GM18499 (cell line): Measurements from ENCODE around the gene CDT1.

ENCODE experiments used
- ATAC-seq: cut with Tn5 transposase; IDR thresholded peaks from one replicate; pipeline ENCODE4 v1.9.1; 2021; ENCODE audit warnings: moderate number of reproducible peaks; ENCODE audit not compliant: insufficient read depth, unreplicated experiment

Gene CDT1

DNA sequence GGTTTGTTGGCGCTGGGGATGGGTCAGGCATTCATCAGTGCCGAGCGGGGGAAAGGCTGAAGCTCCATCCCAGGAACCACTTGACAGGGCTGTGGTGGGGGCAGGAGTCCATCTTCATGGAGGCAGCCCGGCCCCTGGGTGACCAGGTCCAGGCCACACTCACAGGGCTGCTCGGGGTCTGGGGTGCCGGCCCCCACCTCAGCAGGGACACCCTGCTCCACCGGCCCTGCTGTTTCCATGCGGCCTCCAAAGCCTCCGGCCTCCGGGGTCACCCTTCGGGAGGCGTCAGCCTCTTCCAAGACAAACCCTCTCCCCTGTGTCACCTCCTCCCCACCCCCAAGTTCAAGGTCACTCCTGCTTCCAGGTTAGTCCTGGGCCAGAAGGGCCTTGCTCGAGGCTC lies 31.1 kb downstream of the CDT1 start:
- ATAC-seq = no peak

DNA sequence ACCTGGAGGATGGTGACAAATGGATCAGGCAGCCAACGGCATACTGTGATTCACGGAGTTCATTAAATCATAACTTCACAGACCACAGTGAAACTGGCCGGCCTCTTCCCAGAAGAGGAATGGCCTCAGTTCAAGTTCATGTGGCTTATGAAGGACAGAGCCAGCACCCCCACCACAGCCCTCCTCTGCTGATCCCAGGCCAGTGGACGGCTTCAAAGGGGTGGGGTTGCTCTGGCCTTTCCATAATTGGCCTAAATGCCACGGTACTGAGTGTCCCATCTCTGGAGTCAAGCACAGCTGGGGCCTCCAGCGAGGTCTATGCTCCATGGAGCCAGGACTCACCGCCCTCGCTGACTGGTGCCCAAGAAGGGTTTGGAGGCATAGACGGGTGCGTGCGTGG lies 31.8 kb downstream of the CDT1 start:
- no peak for ATAC-seq

DNA sequence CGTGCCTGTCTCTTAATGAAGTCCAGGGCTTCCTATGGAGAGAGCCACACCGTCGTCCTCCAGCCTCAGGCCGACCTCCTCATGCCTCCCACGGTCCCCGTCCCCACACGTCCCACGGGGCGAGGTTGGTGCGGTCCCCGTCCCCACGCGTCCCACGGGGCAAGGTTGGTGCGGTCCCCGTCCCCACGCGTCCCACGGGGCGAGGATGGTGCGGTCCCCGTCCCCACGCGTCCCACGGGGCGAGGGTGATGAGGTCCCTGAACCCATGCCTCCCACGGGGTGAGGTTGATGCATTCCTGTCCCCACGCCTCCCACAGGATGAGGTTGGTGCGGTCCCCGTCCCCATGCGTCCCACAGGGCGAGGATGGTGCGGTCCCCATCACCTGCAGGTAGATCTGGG lies 32.2 kb downstream of the CDT1 start:
- ATAC-seq = no peak

DNA sequence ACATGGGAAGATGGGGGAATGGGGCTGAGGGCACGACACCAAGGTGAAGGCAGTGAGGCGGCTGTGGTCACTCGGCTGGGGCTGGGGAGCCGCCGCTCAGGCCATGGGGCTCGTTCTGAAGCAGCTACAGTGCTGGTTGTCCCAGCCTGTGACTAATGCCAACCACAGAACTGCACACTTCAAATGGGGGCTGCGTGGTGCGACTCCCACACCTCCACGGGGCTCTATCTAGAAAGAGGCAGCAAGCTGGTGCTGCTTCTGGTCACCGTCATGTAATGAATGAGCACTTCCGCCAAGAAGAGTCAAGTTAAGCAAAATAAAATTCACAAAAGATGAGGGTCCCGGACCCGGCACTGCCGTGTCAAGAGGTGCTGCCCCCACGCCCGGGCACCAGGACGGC lies 33.2 kb downstream of the CDT1 start:
- no peak for ATAC-seq

DNA sequence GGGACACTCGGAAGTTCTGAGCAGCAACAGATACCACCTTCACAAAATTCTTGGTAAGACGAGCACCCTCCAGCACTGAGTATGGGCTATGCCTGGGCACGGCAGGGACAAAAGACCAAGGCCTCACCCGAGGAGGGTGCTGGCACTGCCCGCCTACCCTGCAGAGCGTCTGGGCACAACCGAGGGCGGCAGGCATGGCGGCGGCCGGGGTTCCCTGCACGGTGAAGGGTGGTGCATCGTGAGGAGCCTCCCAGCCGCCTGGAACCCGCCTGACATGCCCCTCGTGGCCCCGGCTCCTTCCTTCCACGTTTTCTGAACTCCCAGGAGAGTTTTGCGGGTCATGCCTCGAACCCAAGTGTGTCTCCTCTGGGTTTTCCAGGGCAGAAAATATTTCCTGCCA lies 34.2 kb downstream of the CDT1 start:
- ATAC-seq = no peak

DNA sequence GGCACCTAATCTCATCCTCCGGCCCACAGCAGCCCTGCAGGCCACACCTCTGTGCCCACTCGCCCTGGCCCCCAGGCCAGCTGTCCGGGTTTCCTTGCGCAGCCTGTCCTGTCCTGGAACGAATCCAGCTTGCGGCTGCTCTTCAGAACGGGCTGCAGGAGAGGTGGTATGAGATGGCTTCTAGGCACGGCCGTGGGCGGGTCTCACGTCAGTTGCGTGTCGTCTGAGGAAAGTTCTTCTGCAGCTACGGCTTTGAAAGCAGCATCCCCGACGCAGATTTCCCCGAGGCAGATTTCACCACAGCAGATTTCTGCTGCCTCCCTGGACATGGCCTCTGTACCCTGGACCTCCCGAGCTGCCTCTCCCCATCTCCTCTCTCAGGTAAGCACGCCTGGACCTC lies 35.0 kb downstream of the CDT1 start:
- ATAC-seq = no peak

DNA sequence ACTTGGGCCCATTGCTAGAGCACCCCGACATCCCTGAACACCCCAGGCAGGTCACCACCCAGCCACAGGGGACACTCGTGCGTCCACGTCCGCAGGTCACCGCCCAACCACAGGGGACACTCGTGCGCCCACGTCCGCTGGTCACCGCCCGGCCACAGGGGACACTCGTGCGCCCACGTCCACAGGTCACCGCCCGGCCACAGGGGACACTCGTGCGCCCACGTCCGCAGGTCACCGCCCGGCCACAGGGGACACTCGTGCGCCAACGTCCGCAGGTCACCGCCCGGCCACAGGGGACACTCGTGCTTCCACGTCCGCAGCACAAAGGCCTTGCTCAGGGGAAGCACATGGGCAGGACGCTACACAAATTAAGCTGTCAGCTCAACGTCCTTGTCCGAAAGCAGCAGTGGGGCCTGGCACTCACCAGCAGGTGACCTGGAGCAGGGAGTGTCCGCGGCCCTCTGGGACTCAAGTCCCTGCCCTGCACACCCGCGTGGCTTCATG lies 35.5 kb downstream of the CDT1 start:
- no peak for ATAC-seq

DNA sequence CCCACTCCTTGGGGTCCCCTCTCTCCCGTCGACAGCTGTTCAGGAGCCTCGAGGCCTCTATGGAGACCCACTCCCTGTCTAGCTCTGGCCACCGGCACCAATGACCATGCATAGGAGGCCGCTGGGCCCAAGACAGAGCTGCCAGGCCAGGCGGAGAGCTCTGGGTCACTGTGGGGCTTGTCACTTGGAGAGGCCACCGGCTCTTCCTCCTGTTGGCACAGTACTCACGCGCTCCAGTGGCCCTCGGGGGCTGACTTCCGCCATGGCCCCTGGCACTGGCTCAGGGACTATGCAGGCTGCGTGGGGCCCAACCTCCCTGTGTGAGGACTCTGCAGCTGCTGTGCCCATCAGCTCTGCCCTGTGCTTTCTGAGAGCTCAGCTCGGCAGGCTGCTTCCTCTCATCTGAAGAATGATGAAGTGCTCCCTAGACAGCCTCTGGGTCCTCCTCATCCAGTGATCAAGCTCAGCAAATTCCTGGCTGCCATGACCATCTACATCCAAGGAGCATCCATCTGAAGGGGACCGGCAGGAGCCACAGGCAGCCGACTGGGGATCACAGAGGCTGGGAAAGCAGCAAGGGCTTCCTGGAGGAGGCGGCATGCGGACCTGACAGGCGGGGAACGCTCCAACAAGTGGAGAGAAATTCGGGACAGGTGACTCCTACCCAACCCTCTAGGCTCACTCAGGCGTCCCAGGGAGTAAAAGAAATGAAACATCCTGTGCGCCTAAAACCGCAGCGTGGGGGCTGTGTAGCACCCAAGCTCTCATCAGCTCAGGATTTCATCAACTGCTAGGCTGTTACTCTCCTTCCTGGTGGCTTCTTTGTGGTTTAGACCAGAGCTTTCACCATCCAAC lies 36.4 kb downstream of the CDT1 start:
- no peak for ATAC-seq

DNA sequence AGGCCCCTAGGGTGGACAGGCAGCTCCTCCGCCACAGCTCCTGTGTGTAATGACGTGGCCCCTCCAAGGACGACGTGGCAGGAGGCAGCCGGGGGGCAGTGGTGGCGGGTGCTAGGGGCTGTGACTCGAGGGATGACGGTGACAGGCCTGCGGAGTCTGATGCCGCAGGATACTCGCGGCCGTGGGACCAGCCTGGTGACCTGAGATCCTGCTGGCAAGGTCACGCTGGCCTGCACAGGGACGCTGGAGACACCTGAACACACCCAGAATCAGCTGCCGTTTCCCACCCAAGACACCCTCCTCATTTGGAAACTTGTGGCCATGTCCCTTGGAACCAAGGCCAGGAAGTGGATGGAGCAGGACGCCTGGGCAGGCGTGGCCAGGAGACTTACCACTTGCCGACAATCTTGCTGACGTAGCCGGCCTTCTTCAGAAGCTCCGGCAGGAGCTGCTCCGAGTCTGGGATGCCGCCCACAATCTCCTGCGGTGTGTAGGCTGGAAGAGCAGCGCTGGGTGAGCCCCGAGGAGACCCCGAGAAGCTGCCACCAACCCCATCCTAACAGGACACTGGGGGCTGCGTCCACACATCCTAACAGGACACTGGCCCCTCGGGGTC lies 37.1 kb downstream of the CDT1 start:
- no peak for ATAC-seq

DNA sequence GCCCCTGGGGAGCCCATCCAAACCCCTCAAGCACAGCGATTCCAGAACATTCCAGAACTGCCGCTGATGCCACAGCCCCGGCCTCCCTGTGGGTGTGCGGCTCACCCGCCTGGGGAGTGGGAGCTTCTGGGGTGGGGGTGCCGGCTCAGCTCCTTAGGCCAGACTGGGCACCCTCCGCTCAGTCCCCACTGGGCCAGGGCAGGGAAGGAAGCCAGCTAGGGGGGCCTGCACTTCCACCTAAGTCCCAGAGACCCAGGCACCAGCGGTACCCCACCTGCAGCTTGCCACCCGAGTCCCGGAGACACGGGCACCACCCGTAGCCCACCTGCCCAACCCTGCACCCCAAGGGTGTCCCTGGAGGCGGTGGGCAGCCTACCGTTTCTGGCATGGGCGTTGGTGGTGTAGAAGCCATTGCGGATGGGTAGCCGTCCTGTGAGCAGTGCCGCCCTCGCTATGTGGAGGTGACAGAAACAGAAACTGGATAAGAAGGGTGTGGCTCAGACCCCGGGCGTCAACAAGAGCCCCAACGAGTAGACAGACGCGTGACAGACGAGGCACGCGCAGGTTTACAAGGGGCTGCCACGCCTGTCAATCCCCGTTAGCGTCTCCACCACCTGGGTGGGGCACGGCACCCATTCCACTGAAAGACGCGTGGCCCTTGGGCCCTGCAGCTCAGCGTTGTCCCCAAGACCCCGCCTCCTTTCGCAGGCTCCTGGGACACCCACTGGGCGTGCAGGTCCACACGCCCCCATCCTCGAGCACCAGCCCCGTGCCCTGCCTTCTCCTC lies 38.1 kb downstream of the CDT1 start:
- no peak for ATAC-seq

DNA sequence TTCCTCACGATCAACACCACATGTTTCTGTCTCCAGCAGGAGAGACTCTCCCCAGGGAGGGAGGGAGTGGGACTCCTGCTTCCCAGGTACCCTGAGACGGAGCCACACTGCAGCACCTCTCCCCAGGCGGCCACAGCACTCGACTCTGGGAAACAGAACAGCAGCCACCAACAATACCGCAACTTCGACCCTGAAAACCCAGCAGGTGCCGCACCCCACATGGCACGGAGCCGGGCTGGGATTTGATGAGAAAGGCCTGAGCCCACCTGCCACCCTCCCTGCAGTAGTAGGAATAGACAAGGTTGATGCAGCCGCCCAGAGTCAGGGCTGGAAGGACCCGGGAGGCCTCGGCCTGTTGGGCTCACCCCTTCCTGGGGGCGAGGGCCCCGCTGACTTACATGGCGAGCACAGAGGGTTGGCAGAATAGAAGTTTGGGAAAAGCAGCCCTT lies 38.7 kb downstream of the CDT1 start:
- no peak for ATAC-seq

DNA sequence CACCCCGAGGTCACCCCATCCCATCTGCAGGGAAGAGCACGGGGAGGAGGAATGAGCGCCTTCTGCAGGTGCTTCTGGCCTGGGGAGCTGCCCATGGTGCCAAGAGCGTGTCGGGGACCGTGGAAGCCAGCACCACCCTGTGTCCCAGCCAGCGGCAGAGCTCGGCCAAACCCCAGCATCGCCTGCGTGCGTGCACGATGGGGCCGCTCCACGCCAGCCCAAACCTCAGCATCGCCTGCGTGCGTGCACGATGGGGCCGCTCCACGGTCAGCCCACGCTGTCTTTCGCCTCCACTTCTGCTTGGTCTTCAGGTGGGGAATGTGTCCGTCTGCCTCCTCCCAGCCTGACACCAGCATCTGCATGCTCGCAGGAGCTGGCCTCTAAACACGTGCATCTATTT lies 39.2 kb downstream of the CDT1 start:
- ATAC-seq = no peak

DNA sequence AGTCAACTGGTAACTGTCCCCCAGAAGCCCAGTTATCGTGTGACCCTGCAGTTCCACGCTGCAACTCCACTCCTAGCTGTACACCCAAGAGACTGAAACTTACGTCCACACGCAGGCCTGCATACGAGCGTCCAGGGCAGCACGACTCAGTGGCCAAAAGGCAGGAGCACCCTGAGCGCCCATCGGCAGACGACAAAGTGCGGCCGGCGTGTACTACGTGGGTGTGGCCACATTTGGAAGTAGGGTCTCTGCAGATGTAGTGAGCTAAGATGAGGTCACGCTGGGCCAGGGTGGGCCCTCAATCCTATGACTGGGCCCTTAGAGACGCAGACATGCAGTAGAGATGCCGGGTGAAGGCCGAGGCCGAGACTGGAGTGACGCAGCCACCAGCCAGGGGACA lies 39.7 kb downstream of the CDT1 start:
- ATAC-seq = no peak

DNA sequence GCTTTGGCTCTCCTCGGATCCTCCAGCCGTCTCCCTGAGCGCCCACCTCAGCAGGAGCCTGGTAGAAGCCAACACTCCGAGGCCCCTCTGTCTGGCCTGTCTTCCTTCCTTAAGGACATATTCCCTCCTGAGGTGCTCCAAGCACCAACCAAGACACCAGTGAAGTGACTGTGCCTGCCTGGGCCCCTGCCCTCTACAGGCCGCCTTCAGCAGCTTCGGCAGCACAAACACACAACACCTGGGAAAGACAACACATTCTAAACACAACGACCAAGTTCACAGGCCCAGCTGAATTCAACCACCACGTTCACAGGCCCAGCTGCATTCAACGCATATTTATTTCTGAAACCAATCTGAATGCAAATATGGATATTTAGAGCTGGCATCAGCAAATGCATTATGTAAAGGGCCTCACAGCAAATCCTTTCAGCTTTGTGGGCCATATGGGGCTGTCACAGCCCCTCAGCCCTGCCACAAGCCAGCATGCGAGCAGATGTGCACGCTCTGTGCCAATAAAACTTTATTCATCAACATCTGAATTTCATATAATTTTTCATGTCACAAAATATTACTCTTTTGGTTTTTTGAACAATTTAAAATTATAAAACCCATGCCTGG lies 40.9 kb downstream of the CDT1 start:
- ATAC-seq = no peak

DNA sequence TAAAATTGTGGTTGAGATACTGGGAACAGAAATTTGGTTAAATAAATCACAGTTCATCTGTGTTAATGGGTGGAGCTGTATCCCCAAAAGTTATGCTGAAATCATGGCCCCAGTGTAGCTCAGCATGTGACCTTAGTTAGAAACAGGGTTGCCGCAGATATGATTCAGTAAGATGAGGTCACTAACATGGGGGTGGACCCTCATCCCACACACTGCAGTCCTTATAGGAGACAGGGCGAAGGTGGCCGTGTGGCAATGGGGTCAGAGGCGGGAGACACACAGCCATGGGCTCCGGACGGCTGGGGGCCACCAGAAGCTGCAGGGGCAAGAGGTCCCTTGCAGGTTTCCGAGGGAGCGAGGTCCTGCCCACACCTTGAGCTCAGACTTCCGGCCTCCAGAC lies 42.5 kb downstream of the CDT1 start:
- ATAC-seq = no peak

DNA sequence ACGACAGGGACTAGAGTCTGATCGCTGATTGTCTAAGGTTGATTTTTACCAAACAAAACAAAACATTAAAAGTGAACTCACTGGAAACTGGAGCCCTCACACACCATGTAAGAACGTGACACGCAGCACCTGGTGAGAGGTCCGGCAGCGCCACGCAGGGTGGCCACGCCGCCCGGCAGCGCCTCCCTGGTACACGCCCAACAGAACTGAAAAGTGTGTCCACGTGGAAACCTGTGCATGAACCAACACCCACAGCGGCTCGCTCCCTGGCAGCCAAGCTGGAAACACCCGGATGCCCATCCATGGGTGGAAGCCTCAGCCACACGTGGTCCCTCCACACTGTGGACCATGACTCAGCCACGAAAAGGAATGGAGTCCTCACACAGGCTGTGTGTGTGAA lies 44.1 kb downstream of the CDT1 start:
- no peak for ATAC-seq

DNA sequence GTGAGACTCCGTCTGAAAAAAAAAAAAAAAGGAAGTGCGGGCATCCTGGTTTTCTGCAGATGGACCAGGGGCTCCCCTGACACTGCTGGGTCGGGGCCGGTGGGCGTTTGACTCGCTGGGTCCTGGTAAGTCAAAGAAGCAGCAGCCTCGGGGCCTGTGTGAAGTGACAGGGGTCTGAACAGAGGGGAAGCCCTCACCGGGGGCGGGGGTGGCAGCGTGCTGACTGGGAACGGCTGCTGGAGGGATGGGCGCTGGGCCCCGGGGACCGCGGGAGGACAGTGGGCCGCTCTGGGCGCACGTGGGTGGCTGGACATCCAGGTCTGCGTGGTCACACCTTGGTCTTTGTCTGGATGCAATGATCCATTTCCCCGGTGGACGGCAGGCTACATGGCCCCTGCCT lies 45.0 kb downstream of the CDT1 start:
- no peak for ATAC-seq

DNA sequence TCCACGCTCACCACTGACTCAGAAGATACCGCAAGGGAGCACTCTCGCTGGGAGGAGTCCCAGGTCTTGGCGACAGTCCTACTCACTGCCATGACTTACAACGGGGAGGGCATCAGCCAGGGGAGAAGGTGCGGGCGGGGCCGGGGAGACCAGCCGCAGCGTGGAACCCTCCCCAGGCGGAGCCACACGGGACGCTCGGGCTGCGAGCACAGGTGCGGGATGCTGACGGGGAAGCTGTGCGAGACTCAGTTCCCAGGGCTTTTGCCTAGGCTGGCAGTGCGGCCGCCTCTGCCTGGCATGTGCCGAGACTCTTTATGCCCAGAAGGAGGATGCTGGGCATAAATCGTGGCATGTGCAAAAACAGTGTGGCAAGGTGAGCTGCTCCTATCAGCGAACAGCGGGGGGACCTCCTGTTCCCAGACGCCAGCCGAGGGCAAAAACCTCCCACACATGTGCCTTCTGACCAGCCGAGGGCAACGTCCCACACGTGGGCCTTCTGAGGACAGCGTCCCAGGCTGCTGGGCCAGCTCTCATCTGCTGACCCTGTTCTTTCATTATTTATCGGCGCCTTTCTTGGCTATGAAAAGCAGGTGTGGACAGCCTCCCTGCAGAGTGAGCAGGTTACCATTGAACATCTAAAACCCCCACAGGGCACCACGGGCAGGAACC lies 47.1 kb downstream of the CDT1 start:
- no peak for ATAC-seq

DNA sequence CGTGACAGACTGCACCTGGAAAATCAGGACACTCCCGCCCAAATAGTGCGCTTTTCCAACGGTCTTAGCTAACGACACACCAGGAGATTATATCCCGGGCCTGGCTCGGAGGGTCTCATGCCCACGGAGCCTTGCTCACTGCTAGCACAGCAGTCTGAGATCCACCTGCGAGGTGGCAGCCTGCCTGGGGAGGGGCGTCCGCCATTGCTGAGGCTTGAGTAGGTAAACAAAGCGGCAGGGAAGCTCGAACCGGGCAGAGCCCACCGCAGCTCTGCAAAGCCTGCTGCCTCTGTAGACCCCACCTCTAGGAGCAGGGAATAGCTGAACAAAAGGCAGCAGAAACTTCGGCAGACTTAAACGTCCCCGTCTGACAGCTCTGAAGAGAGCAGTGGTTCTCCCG lies 48.0 kb downstream of the CDT1 start:
- ATAC-seq = no peak

DNA sequence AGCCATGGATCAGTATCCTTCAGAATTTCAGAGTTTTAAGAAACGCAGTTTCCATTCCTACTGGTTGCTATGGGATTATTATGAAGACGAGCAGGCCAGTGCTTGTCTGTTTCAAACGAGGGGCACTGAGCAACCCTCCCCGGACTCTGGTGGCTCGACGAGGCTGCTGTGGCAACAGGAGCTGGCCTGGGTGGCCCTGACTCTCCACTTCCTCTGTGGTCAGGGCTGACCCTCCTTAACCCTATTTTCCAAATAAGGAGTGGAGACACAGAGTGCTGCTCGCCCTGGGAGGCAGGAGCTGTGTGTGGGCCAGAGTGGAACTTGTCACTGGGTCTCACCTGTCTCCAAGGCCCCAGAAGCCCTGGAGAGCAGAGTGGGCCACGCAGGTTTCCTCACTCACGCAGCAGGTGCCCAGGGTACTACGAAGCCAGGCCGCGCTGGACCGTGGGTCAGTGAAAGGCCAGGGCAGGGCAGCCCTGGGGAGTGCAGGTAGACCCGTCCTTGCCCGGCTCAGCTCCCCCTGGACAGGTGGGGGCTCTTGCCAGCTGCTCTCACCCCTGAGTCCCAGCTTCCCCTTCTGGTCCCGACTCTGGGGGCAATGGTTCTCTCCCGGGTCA lies 49.8 kb downstream of the CDT1 start:
- no peak for ATAC-seq
